DOHH2 (cell line): ENCODE data around the gene AMPH.
"Not testable (repeated sequence)": the region's sequence is repeated elsewhere in the genome, so short reads cannot be mapped to it uniquely, and the experiment has no call there.

Experiments
- H3F3A ChIP-seq: fragments of 200-600 bp; sonication (generic), shearing (Covaris generic); 2 replicates; pipeline ENCODE4 v1.6.0; 2016; ENCODE audit warnings: antibody characterized with exemption, mild to moderate bottlenecking; ENCODE audit not compliant: control insufficient read depth, insufficient read depth
- H3K27ac ChIP-seq: fragments of 200-600 bp; sonication (generic); 2 replicates; pipeline ENCODE4 v1.5.1; 2014; ENCODE audit warnings: low read depth, mild to moderate bottlenecking, low read length, moderate library complexity
- H3K27me3 ChIP-seq: fragments of 200-600 bp; sonication (generic); 2 replicates; pipeline ENCODE4 v1.6.1; 2014; ENCODE audit warnings: mild to moderate bottlenecking, low read length, mixed read lengths; ENCODE audit not compliant: control insufficient read depth
- H3K36me3 ChIP-seq: fragments of 200-600 bp; sonication (generic); 2 replicates; pipeline ENCODE4 v1.6.1; 2014; ENCODE audit warnings: mild to moderate bottlenecking, low read length, moderate library complexity, mixed read lengths; ENCODE audit not compliant: control insufficient read depth
- H3K4me1 ChIP-seq: fragments of 200-600 bp; sonication (generic); 2 replicates; pipeline ENCODE4 v1.6.1; 2014; ENCODE audit warnings: mild to moderate bottlenecking, low read length, mixed read lengths; ENCODE audit not compliant: control insufficient read depth
- H3K4me2 ChIP-seq: fragments of 200-600 bp; sonication (generic); 2 replicates; pipeline ENCODE4 v1.6.0; 2014; ENCODE audit warnings: mild to moderate bottlenecking, low read length, moderate library complexity
- H3K4me3 ChIP-seq: fragments of 200-600 bp; sonication (generic); 2 replicates; pipeline ENCODE4 v1.5.1; 2014; ENCODE audit warnings: mild to moderate bottlenecking, low read length, mixed read lengths
- H3K79me2 ChIP-seq: fragments of 200-600 bp; sonication (generic); 2 replicates; pipeline ENCODE4 v1.6.1; 2014; ENCODE audit warnings: mild to moderate bottlenecking, low read length, mixed read lengths; ENCODE audit not compliant: control insufficient read depth
- H3K9me2 ChIP-seq: fragments of 200-600 bp; sonication (generic); replicated peaks from 2 replicates; pipeline ENCODE4 v1.6.1; 2014; ENCODE audit warnings: mild to moderate bottlenecking, low read length, mixed read lengths; ENCODE audit not compliant: control insufficient read depth
- H3K9me3 ChIP-seq: fragments of 200-600 bp; sonication (generic); 2 replicates; pipeline ENCODE4 v1.6.1; 2014; ENCODE audit warnings: antibody characterized with exemption, low read length, mixed read lengths; ENCODE audit not compliant: control insufficient read depth, insufficient read depth
- H4K20me1 ChIP-seq: fragments of 200-600 bp; sonication (generic); 2 replicates; pipeline ENCODE4 v1.6.0; 2014; ENCODE audit warnings: low read depth, mild to moderate bottlenecking, antibody characterized with exemption, low read length, moderate library complexity; ENCODE audit not compliant: control insufficient read depth, insufficient read depth
- CTCF ChIP-seq: fragments of 200-600 bp; sonication (generic); IDR thresholded peaks from one replicate; pipeline ENCODE4 v1.5.1; 2014; ENCODE audit warnings: antibody characterized with exemption, mild to moderate bottlenecking, low read depth, low read length; ENCODE audit not compliant: poor library complexity, severe bottlenecking

AMPH gene

GRCh38 chr7:38349869-38350583 lies 281.1 kb downstream of the AMPH start:
- not testable (repeated sequence) for H3K9me2 ChIP-seq, H3K36me3 ChIP-seq, H4K20me1 ChIP-seq, H3F3A ChIP-seq, H3K9me3 ChIP-seq, H3K27me3 ChIP-seq, H3K79me2 ChIP-seq
- H3K27ac ChIP-seq = peak overlapping the region; percentile 31
- H3K4me1 ChIP-seq = peaks cover 47% of the 10 kb centered on the region
- TF ChIP-seq CTCF = peak; percentile 63
- peak overlapping the region; percentile 80 for H3K4me3 ChIP-seq
- H3K4me2 ChIP-seq = peak overlapping the region; percentile 82

GRCh38 chr7:38349126-38349795 lies 281.9 kb downstream of the AMPH start:
- peak overlapping the region; percentile 82 for H3K4me2 ChIP-seq
- H3K36me3 ChIP-seq, H3K27me3 ChIP-seq, H3F3A ChIP-seq, H3K9me2 ChIP-seq, H4K20me1 ChIP-seq, H3K9me3 ChIP-seq, H3K79me2 ChIP-seq: not testable (repeated sequence)
- peaks cover 55% of the 10 kb centered on the region for H3K4me1 ChIP-seq
- peak overlapping the region; percentile 31 for H3K27ac ChIP-seq
- H3K4me3 ChIP-seq = peak overlapping the region; percentile 80

GRCh38 chr7:38345299-38346172 lies 285.6 kb downstream of the AMPH start:
- not testable (repeated sequence) for H3K27me3 ChIP-seq, H3K79me2 ChIP-seq, H4K20me1 ChIP-seq, H3K9me2 ChIP-seq, H3K4me3 ChIP-seq, H3K9me3 ChIP-seq, H3K27ac ChIP-seq, H3K36me3 ChIP-seq
- peak; percentile 41 for TF ChIP-seq CTCF
- Histone ChIP-seq H3F3A (0 out of 2 replicates have a peak, but pooled peaks cover 11% of the 10 kb centered on the region), H3K4me2 (peak overlapping the region; percentile 12), H3K4me1 (peaks cover 47% of the 10 kb centered on the region)

- not testable (repeated sequence) for H4K20me1 ChIP-seq, H3K9me2 ChIP-seq, H3K4me3 ChIP-seq, H3K9me3 ChIP-seq, H3K27me3 ChIP-seq, H3K79me2 ChIP-seq, H3K27ac ChIP-seq, H3K36me3 ChIP-seq
- H3K4me2 ChIP-seq = peak overlapping the region; percentile 8; the same call in 1 of the 2 replicates
- peaks cover 41% of the 10 kb centered on the region for H3K4me1 ChIP-seq
- 0 out of 2 replicates have a peak, but pooled peaks cover 11% of the 10 kb centered on the region for H3F3A ChIP-seq
These were observed 286.4 kb downstream of the AMPH start for GRCh38 chr7:38344741-38345140.

- H3K79me2 ChIP-seq, H3K4me3 ChIP-seq, H4K20me1 ChIP-seq, H3K27me3 ChIP-seq, H3K36me3 ChIP-seq, H3K27ac ChIP-seq, H3K9me3 ChIP-seq, H3F3A ChIP-seq, H3K4me2 ChIP-seq, H3K9me2 ChIP-seq: not testable (repeated sequence)
- H3K4me1 ChIP-seq = peaks cover 26% of the 10 kb centered on the region
These were observed 289.0 kb downstream of the AMPH start for GRCh38 chr7:38342135-38342534.
